ENCODE measurements around the gene RAD9B. TPM values are rescaled to one million over a fixed set of nuclear protein-coding genes. Genes with fewer than 3 reads are reported as not detected.
A peak's percentile ranks its signal among the peaks of the same experiment; 100 is the strongest.

The RAD9B gene
- total and polyA plus RNA-seq, 2 of the 13 experiments (the other 11 are each of a cell fraction or from before 2014, with no cell fraction given) = 0.05 to 0.38 TPM

DNA sequence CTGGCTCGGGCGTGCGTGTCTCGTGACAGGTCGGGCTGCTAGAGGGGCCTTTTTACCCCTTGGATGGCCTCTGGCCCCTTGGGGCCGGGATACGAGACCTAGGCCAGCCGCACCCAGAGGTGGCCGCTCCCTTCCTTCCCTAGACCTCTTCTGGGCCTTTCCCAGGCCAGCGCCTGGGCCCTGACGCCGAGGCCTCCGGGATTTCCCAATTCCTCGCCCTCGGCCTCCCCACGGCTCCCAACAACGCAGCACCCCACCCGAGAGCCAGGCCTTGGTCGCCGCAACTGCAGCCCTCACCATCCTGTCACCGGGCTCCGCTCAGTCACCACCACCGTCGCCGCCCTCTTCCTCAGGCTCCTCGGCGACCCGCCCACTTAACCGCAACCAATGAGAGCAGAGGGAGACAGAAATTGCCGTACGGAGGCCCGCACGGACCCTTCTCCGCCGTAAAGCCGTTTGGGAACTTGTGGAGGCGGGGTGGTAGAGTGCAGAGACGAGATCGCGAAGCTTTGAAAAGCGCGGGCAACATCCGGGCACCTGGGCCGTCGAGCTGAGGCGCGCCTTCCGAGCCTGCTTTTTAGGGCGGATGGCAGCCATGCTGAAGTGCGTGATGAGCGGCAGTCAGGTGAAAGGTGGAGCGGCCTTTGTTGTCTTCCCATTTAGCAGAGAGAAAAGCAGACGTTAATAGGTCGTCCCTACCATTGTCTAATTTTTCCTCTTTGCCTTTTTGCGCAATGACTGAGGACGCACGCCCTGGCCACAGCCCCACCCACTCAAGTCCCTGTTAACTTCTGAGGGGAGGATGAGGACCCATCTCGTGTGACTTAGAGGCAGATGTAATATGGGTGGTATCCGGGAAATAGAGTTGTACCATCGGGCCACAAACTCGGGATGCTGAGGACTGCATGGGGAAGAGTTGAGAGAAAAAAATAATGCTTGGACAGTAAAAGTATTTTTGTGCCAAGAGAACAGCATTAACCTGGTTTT, at the start of gene RAD9B, which contains the start of gene VPS29 (continued):
- TF ChIP-seq ZNF629 (CRISPR knock-in tag; conservative IDR thresholded peaks at IDR 0.05) = no peak; the same call in 1 of the 2 replicates
- TF ChIP-seq TAF15 (IDR thresholded peaks at IDR 0.05; ENCODE audit: low read depth, low read length, poor library complexity, severe bottlenecking) = peak; percentile 32
- peak; percentile 68; the same call in 1 of the 2 replicates for TF ChIP-seq ZNF83 (CRISPR knock-in tag; IDR thresholded peaks at IDR 0.05; ENCODE audit: borderline replicate concordance)
- TF ChIP-seq, protein P1, sequence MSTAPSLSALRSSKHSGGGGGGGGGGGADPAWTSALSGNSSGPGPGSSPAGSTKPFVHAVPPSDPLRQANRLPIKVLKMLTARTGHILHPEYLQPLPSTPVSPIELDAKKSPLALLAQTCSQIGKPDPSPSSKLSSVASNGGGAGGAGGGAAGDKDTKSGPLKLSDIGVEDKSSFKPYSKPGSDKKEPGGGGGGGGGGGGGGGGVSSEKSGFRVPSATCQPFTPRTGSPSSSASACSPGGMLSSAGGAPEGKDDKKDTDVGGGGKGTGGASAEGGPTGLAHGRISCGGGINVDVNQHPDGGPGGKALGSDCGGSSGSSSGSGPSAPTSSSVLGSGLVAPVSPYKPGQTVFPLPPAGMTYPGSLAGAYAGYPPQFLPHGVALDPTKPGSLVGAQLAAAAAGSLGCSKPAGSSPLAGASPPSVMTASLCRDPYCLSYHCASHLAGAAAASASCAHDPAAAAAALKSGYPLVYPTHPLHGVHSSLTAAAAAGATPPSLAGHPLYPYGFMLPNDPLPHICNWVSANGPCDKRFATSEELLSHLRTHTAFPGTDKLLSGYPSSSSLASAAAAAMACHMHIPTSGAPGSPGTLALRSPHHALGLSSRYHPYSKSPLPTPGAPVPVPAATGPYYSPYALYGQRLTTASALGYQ (CRISPR knock-in tag; IDR thresholded peaks at IDR 0.05) = peak; percentile 83; the same call in 1 of the 2 replicates
- TF ChIP-seq, protein P2, sequence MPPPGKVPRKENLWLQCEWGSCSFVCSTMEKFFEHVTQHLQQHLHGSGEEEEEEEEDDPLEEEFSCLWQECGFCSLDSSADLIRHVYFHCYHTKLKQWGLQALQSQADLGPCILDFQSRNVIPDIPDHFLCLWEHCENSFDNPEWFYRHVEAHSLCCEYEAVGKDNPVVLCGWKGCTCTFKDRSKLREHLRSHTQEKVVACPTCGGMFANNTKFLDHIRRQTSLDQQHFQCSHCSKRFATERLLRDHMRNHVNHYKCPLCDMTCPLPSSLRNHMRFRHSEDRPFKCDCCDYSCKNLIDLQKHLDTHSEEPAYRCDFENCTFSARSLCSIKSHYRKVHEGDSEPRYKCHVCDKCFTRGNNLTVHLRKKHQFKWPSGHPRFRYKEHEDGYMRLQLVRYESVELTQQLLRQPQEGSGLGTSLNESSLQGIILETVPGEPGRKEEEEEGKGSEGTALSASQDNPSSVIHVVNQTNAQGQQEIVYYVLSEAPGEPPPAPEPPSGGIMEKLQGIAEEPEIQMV (CRISPR knock-in tag; IDR thresholded peaks at IDR 0.05; ENCODE audit: low read depth) = no peak
- 0 out of 2 replicates have a peak, but pooled peaks have one; percentile 58 for TF ChIP-seq FOXJ3 (CRISPR knock-in tag; IDR thresholded peaks at IDR 0.05; ENCODE audit: borderline replicate concordance)
- peak; percentile 76; the same call in 1 of the 2 replicates for TF ChIP-seq ZKSCAN5 (CRISPR knock-in tag; IDR thresholded peaks at IDR 0.05)
- peak; percentile 90 for TF ChIP-seq AHR (CRISPR knock-in tag; IDR thresholded peaks at IDR 0.05)
- TF ChIP-seq, protein P3, sequence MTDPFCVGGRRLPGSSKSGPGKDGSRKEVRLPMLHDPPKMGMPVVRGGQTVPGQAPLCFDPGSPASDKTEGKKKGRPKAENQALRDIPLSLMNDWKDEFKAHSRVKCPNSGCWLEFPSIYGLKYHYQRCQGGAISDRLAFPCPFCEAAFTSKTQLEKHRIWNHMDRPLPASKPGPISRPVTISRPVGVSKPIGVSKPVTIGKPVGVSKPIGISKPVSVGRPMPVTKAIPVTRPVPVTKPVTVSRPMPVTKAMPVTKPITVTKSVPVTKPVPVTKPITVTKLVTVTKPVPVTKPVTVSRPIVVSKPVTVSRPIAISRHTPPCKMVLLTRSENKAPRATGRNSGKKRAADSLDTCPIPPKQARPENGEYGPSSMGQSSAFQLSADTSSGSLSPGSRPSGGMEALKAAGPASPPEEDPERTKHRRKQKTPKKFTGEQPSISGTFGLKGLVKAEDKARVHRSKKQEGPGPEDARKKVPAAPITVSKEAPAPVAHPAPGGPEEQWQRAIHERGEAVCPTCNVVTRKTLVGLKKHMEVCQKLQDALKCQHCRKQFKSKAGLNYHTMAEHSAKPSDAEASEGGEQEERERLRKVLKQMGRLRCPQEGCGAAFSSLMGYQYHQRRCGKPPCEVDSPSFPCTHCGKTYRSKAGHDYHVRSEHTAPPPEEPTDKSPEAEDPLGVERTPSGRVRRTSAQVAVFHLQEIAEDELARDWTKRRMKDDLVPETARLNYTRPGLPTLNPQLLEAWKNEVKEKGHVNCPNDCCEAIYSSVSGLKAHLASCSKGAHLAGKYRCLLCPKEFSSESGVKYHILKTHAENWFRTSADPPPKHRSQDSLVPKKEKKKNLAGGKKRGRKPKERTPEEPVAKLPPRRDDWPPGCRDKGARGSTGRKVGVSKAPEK (CRISPR knock-in tag; IDR thresholded peaks at IDR 0.05; ENCODE audit: borderline replicate concordance) = 0 out of 2 replicates have a peak, but pooled peaks have one; percentile 64
- TF ChIP-seq ZSCAN29 (CRISPR knock-in tag; conservative IDR thresholded peaks at IDR 0.05) = peak; percentile 51; the same call in 1 of the 2 replicates
- TF ChIP-seq, protein P4, sequence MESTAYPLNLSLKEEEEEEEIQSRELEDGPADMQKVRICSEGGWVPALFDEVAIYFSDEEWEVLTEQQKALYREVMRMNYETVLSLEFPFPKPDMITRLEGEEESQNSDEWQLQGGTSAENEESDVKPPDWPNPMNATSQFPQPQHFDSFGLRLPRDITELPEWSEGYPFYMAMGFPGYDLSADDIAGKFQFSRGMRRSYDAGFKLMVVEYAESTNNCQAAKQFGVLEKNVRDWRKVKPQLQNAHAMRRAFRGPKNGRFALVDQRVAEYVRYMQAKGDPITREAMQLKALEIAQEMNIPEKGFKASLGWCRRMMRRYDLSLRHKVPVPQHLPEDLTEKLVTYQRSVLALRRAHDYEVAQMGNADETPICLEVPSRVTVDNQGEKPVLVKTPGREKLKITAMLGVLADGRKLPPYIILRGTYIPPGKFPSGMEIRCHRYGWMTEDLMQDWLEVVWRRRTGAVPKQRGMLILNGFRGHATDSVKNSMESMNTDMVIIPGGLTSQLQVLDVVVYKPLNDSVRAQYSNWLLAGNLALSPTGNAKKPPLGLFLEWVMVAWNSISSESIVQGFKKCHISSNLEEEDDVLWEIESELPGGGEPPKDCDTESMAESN (CRISPR knock-in tag; conservative IDR thresholded peaks at IDR 0.05) = peak; percentile 95
- TF ChIP-seq, protein P5, sequence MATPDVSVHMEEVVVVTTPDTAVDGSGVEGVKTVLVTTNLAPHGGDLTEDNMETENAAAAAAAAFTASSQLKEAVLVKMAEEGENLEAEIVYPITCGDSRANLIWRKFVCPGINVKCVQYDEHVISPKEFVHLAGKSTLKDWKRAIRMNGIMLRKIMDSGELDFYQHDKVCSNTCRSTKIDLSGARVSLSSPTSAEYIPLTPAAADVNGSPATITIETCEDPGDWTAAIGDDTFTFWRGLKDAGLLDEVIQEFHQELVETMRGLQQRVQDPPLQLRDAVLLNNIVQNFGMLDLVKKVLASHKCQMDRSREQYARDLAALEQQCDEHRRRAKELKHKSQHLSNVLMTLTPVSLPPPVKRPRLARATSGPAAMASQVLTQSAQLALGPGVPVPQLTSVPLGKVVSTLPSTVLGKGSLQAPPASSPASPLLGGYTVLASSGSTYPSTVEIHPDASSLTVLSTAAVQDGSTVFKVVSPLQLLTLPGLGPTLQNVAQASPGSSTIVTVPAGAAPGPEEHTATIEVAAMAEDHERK (CRISPR knock-in tag; IDR thresholded peaks at IDR 0.05; ENCODE audit: low read depth) = no peak
- no peak for TF ChIP-seq ZBTB7B (CRISPR knock-in tag; IDR thresholded peaks at IDR 0.05)
- peak; percentile 65; the same call in 1 of the 2 replicates for TF ChIP-seq SMAD1 (CRISPR knock-in tag; IDR thresholded peaks at IDR 0.05; ENCODE audit: borderline replicate concordance, low read depth)
- no peak for TF ChIP-seq HNRNPK (IDR thresholded peaks at IDR 0.05; ENCODE audit: low read depth, low read length, poor library complexity, severe bottlenecking)
- TF ChIP-seq MTA1 (CRISPR knock-in tag; IDR thresholded peaks at IDR 0.05; ENCODE audit: borderline replicate concordance) = peak; percentile 88

Data from HepG2 (cell line).